Brain pericyte (primary cell): Measurements from ENCODE around the gene KIRREL3.

Experiments
- DNase-seq: peaks from one replicate; pipeline ENCODE4 v3.0.0-alpha.2; 2012; ENCODE audit warnings: low read depth, low spot score

Gene KIRREL3

GRCh38 chr11:126538071-126538470, 462.5 kb downstream of the KIRREL3 start:
- no peak for DNase-seq

DNA sequence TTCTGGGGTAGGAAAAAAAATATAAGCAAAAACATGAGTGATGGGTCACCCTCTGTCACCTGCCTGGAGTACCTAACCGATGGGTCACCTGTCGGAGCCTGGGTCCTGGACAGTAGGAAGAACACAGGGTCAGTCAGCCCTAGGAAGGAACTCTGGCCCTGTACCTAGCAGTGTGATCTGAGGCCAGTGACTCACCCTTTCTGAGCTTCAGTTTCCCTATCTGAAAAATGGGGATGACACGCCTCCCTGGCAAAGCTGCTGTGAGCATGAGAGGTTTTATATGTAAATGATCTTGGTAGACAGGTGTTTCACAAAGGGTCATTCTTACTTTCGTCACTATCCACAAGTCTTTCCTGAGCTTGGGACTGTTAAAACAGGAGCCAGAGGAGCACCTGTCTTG, 463.1 kb downstream of the KIRREL3 start:
- no peak for DNase-seq

GRCh38 chr11:126534141-126534805, 466.3 kb downstream of the KIRREL3 start:
- no peak for DNase-seq

DNA sequence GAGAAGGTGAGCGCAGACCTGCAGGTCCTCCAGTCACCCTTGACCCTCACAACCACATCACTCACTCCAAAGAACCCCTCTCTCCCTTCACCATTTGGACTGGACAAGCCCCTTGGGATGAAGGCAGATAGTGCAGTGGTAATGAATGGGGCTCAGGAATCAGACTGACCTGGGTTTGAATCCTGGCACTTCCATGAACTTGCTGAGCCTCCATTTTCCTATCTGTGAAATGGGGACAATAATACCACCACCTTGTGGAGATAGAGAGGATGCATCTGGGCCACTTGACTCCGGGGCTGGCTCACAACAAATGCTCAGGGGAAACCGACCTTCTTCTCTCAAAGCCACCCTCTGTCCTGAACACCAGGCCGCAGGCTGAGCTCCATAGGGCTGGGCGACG, 467.0 kb downstream of the KIRREL3 start:
- DNase-seq = no peak

- no peak for DNase-seq
These were observed 470.2 kb downstream of the KIRREL3 start for GRCh38 chr11:126530416-126530815.

DNA sequence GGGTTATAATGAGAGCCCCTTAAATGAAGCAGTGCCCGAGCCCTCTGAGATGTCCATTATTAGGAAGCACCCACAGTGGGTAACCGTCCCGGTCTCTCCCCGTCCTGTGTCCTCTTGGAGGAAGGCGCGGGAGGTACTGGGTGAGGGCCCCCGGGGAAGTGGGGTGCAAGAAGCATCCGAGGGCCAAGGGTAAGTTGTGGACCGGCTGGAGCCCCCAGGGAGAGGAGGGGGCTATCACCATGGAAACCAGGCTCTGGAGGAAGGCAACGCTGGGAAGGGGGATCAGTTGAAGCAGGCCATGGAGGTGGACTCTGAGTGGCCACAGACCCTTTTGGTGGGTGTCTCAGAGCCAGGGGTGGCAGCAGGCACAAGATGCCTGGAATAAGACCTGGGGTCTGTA, 471.5 kb downstream of the KIRREL3 start:
- no peak for DNase-seq

DNA sequence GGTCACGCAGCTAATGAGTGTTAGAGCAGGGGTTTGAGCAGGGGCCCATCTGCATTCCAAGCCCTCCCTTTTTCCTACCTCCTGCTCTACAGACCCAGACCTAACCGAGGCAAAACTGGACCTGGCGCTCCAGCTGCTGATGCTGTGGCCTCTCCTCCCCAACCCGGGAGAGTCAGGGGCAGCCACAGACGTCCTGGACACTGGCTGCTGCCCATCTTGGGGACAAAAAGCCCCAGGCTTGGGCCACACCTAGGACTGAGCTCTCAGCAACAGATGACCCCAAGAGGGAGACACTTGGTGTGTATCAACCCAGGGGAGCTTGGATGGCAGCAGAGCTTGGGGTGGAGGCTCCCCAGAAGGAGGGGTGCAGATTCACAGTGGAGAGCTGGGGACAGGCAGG, 472.5 kb downstream of the KIRREL3 start:
- no peak for DNase-seq

GRCh38 chr11:126527651-126528050, 472.9 kb downstream of the KIRREL3 start:
- DNase-seq = no peak

DNA sequence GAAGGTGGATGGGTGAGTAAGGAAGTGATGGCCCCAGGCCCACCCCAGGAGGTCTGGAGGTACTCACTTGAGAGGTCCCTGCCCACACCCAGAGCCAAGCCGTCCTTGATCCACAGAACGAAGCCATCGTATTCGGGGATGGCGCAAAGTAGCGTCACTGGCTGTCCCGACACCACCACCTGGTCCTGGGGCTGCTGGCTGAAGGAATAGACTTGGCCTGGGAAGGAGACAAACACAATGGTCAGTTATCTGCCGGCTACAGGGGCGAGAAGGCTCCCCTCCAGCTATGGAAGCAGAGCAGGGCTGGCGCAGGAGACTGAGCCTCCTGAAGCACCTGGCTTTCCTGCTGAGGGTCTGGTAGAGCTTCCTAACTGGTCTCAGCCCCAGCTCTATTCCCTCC, 474.1 kb downstream of the KIRREL3 start:
- no peak for DNase-seq

DNA sequence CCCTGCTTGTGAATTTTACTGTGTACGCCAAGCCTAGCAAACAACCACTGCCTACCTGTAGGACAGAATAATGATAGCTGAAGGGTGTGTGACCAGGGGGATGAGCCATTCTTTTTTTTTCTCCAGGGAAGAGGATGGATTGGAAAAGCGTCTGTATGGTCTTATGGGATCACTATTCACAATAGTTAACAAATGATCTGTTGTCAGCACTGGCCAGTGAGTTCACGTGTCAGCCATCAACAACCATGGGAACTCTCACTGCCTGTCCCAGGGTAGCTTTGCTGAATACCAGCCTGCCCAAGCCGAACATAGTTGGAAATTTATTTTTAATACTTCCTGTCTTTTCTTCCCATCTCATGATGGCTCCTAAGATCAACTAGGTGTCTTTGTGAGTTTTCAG, 474.9 kb downstream of the KIRREL3 start:
- no peak for DNase-seq

GRCh38 chr11:126525216-126525615, 475.4 kb downstream of the KIRREL3 start:
- no peak for DNase-seq

- DNase-seq = no peak
These were observed 476.9 kb downstream of the KIRREL3 start for GRCh38 chr11:126523441-126524205.

DNA sequence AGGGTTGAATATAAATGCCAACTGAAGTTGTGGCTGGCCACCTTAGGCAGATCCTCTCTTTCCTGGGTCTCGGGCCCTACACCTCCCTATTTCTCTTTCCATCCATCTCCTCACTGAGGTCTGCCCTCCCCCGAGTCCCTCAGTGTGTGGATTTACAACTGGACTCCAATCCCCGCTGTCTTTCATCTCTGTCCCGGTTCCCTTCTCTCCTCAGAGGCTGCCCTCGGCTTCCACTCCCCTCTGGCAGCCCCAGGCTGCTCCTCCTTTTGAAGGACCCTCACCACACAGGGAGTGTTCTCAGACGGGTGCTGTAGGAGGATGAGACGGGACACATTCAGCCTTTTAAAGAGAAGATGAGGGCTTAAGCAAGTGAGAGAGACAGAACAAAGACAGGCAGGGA, 478.0 kb downstream of the KIRREL3 start:
- DNase-seq = no peak

DNA sequence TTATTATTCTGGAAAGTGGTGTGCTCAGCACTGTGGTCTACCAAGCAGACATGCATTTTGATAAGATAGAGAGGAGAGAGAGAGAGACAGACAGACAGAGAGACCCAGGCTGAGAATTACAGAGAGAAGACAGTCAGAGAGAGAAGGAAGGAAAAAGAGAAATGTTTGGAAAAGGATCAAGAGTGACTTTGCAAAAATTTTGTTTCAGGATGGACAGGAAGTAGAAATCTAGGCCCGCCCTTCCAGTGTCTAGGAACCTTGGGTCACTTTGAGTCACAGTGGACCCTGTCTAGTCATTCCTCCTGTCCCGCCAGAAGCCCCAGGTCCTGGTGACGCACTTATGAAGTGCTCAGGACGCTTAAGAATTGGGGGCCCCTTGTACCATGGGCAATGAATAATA, 478.4 kb downstream of the KIRREL3 start:
- no peak for DNase-seq

- no peak for DNase-seq
These were observed 479.4 kb downstream of the KIRREL3 start for GRCh38 chr11:126521196-126521595.

DNA sequence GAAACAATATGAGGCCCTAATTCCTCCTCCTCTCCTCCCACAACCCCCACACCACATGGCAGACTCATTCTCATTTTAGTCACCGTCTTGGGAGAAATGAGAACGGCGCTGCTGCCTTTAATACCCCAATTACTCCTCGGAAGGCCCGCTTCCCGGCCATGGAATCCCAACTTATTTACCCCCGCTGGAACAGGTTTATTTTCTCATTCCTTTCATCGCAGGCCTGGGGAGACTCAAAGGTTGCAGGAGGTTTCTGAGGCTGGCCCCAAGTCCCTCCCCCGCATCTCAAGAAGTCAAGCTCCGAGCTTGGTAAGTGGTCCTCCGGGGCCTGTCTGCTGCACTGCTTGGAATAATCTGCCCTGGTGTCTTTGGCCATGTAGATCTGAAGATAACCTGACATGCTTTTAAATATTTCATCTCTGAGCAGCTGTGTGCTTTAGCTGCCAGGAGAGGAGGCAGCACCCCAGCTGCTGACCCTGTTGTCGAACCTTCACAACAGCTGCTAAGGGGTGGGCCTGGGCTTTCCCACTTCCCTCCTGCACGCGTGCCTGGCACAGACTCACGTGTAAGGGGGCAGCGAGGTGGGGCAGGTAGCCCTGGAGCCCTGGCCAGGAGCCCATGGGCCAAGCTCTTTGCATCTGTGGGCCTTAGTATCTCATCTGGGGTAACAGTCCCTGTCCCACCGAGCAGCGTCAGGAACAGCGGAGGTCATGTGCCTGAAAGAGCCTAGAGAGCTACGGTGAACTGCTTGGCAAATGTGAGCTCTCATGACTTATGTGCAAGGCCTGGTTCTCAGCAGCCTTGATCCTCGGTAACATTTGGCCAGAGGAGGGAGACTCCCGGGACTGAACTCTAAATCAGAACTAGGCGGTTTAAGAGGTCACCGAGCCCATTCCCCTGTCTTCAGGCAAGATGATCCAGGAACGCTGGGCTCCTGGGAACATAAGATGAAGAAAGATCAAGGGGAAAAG, 480.5 kb downstream of the KIRREL3 start:
- DNase-seq = no peak

- no peak for DNase-seq
These were observed 481.4 kb downstream of the KIRREL3 start for GRCh38 chr11:126518972-126519690.

- DNase-seq = no peak
These were observed 482.2 kb downstream of the KIRREL3 start for GRCh38 chr11:126518071-126518971.

DNA sequence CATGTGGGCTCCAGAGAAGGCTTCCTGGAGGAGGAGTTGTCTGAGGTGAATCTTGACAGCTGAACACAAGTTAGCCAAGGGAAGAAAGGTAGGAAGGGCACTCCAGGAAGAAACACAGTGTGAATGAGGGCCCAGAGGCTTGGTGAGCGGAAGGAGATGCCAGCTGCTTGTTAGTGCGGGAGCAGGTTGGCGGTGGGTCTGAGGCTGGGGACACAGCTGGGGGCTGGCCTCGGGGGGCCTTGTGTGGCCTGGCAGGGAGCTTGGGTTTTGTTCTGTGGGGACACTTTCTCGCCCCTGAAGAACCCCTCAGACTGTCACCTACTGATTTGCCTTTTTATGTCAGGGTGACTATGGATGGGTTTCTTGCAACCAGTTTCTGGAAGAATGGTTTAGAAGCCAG, 485.1 kb downstream of the KIRREL3 start:
- no peak for DNase-seq

GRCh38 chr11:126514061-126514693, 486.4 kb downstream of the KIRREL3 start:
- no peak for DNase-seq
